ENCODE measurements around the gene LEP.

DNA sequence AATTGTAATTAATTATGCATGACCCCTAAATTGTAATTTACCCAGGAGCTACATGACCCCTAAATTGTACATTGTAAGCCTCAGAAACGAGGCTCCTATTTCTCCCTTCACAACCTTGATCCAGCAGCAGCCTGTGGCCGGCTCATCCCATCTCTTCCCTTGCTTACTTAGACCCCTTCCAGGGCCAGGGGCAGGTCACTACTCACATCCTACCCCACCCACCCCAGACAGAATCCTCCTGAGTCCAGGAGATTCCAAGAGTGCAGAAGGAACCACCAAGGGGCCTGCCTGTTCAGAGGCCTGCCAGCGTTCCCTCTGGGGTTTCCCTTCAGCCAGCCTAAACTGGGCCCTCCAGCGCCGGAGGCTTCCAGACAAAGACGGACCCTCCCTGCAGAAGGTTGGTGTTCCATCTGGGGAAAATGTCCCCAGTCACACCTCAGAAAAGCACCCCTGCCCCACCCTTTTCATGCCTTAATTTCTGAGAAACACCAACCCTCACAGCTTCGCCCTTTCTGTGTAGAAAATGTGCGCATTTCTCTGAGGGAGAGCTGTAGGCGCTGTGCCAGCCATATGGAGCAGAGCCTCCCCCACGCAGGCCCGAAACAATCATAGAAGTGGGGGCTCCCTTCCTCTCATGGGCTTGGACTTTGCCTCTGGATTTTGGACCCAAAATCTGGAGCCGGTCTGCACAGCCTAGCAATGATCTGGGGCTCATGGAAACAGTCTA is 19.2 kb downstream of the LEP start:
- TF ChIP-seq, protein P1, sequence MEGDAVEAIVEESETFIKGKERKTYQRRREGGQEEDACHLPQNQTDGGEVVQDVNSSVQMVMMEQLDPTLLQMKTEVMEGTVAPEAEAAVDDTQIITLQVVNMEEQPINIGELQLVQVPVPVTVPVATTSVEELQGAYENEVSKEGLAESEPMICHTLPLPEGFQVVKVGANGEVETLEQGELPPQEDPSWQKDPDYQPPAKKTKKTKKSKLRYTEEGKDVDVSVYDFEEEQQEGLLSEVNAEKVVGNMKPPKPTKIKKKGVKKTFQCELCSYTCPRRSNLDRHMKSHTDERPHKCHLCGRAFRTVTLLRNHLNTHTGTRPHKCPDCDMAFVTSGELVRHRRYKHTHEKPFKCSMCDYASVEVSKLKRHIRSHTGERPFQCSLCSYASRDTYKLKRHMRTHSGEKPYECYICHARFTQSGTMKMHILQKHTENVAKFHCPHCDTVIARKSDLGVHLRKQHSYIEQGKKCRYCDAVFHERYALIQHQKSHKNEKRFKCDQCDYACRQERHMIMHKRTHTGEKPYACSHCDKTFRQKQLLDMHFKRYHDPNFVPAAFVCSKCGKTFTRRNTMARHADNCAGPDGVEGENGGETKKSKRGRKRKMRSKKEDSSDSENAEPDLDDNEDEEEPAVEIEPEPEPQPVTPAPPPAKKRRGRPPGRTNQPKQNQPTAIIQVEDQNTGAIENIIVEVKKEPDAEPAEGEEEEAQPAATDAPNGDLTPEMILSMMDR (IDR thresholded peaks at IDR 0.05; ENCODE audit: control extremely low read depth in 1 of 3, insufficient read depth in 1 of 3, low read depth in 1 of 3, low read length in 3 of 3) = no peak
- TF ChIP-seq TBP (IDR thresholded peaks at IDR 0.05; ENCODE audit: low read depth, low read length) (no peak), GTF2F1 (IDR thresholded peaks at IDR 0.05; ENCODE audit: borderline replicate concordance, low read depth, low read length) (no peak)
